NCI-H2029 (cell line): ENCODE data around the gene MFGE8.

Experiments
- DNase-seq: peaks from one replicate; lab custom pipeline; 2025; lab: John Stamatoyannopoulos, UW

Gene MFGE8

DNA sequence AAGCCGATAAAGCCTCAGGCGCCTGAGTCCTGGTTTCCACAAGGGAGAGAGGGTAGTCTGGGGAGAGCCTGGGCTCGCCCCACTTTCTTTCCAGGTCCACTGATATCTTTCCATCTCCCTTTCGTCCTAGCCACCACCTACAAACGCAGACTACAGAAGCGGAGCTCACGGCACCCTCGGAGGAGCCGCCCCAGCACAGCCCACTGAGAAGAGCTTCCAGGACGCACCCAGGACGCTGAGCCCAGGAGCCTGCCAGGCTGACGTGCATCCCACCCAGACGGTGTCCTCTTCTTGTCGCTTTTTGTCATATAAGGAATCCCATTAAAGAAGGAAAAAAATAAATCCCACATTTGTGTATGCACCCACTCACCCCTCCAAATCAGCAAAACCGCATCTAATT lies 38.9 kb downstream of the MFGE8 start:
- no peak for DNase-seq

DNA sequence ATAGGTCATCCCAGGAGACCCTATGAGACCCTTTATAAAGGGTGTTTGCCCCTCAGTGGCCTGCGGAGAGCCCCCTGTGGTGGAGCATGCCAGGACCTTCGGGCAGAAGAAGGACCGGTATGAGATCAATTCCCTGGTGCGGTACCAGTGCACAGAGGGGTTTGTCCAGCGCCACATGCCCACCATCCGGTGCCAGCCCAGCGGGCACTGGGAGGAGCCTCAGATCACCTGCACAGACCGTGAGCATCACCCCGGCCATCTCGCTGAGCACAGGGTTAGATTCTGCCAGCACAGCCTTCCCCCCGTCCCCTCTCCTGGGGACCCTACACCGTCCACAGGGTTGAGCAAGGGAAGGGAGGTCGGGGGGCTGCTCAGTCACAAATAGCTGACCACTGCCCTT lies 39.4 kb downstream of the MFGE8 start:
- no peak for DNase-seq

DNA sequence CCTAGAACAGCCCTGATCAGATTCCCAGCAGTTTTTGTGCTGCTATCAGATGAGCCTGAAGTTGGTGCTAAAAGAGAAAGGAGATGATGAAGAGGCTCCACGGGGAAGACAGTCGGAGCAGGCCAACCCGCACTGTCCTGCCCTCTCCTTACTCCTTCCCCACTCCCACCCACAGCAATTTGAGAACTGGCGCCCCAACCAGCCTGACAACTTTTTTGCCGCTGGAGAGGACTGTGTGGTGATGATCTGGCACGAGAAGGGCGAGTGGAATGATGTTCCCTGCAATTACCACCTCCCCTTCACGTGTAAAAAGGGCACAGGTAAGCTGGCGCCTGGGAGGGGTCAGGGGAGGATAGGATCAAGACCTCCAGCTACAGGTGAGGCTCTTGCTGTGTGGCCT lies 40.5 kb downstream of the MFGE8 start:
- no peak for DNase-seq

- DNase-seq: no peak
These were observed 41.1 kb downstream of the MFGE8 start for GRCh38 chr15:88872106-88872505.

GRCh38 chr15:88871313-88871712 lies 41.9 kb downstream of the MFGE8 start:
- DNase-seq: no peak

DNA sequence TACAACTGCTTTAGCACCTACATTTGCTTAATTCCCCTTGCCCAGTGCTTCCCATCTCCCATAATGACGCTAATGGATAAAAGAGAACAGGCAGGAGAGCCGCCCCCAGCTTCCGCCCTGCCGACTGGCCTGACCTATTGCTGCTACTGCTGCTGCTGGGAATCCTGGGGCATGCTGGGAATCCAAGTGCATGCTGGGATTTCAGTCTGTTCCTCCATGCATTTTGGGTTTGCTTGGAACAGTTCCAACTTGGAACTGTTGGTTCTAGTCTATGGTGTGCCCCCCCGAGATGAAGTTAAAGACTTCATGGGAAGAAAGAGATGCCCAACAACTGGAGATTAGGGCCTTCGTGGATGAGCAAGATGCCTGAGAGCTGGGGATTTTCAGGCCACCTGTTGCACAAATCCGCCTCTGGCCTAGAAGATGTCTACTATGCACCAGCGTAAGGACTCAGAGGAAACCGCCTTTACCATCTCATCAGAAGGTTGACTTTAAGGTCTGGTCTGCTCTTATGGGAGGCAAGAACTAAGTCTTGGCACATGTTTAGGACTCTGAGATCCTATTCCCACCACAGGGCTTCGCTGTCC lies 46.8 kb downstream of the MFGE8 start:
- no peak for DNase-seq

- DNase-seq: no peak
These were observed 47.6 kb downstream of the MFGE8 start for GRCh38 chr15:88865498-88866099.

DNA sequence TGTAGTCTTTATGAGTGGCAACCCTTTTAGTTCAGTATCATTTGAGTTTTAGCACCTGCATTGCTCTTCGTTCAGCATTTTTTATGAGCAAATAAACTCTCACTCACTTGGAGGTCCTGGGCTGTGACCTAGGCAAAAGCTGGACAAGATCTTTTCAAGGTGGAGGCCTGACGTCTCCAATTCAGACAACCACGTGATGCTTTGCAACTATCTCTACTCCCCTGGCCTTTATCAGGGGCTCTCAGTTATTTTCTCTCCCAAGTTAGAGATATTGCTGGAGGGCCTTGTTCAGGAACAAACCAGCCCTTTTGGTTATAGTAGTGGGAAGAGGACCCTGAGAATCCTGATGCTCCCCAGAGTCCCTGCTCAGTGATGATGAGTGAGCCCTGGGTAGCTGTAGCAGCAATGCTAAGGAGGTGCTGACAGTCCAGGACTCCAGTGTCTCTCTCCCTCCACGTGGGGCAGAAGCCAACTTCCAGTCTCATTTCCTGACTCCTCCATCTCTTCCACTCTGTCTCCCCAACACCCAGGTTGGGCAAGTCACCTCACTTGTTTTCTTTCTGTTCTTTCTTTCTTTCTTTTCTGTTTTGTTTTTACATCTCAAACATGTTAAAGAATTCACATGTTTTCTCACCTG lies 48.2 kb downstream of the MFGE8 start:
- DNase-seq: no peak

- no peak for DNase-seq
These were observed 49.8 kb downstream of the MFGE8 start for GRCh38 chr15:88863412-88863811.

DNA sequence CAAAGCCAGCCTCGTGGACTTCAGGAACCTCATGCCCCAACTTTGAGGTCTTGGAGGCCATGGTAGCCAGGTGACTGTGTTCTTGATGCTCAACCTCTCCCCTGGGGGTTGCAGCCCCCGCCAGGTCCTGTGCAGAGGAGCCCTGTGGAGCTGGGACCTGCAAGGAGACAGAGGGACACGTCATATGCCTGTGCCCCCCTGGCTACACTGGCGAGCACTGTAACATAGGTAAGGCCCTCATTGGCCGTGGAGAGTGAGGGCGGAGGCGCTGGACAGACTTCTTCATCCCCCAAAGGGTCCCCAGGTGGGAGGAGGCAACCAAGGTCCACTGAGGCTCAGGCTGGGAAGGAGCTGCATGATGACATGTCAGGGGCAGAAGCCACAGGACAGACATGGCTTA lies 53.0 kb downstream of the MFGE8 start:
- DNase-seq: no peak

DNA sequence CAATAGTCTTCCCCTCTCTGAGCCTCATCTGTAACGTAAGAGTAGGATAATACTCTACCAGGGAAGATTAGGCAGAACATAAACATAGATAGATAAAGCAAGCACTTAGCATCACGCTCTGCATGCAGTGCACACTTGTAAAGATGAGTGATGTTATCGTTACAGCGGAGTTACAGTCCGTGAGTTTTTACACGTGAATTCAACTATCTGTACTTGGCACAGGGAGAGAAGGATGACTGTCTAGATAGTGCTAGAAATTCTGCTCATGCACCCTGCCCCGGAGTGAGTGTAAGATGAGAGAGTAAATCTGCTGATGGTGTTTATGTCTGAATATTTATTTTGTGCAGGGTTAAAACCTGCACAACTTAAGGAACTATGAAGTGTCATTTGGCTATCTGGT lies 53.6 kb downstream of the MFGE8 start:
- no peak for DNase-seq

- DNase-seq: no peak
These were observed 54.2 kb downstream of the MFGE8 start for GRCh38 chr15:88858934-88859333.

DNA sequence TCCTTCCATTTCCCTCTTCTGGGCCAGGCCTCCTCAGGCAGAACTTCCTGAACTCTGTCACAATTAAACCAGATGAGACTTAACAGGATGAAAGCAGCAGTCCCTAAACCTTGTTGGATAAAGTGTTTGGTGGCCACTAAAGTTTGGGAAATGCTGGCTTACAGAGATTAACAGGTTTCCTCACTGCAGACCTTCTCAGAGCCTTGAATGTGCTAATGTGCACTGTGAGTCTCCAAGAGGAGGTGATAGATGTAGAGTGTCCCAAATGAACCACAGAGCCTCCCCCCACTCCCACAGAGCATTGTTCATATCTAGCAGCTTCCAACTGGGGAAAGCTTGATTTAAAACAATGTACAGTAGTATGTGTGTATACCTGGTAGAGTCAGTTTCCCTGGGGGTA lies 60.7 kb downstream of the MFGE8 start:
- no peak for DNase-seq

DNA sequence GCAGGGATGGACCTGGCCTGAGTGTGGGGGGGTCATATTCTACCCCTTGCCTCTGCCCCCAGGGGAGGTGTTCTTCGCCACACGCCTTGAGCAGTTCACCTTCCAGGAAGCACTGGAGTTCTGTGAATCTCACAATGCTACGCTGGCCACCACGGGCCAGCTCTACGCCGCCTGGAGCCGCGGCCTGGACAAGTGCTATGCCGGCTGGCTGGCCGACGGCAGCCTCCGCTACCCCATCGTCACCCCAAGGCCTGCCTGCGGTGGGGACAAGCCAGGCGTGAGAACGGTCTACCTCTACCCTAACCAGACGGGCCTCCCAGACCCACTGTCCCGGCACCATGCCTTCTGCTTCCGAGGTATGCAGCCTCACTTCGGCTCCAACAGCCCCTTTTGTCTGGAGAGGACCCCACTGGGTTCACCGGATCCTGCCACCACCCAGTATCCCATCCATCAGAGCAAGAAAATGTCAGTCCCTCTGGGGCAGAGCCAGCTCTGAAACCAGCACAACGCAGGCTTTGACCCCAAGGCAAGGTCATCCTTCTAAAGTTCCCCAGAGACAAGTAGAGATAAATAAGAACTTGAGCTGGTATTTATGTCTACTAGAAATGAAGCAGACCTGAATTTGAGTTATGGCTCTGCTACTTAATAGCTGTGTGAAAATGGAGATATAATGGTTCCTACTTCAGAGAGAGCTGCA lies 63.7 kb downstream of the MFGE8 start:
- DNase-seq: no peak
